HepG2 (cell line): ENCODE results near the gene ARFGEF2.

ENCODE experiments used
- CREB3 ChIP-seq: sonication (generic); formaldehyde crosslinking; IDR thresholded peaks from 2 replicates; pipeline ENCODE4 v1.5.0; 2020; ENCODE audit warnings: missing genetic modification reagents
- E2F1 ChIP-seq: sonication (generic); formaldehyde crosslinking; IDR thresholded peaks from 2 replicates; pipeline ENCODE4 v1.5.0; 2020; ENCODE audit warnings: missing genetic modification reagents
- HOXD1 ChIP-seq: sonication (generic); formaldehyde crosslinking; IDR thresholded peaks from 2 replicates; pipeline ENCODE4 v1.5.0; 2020; ENCODE audit warnings: missing genetic modification reagents
- IRF9 ChIP-seq: sonication (generic); formaldehyde crosslinking; IDR thresholded peaks from 2 replicates; pipeline ENCODE4 v1.8.0; 2022; ENCODE audit warnings: missing genetic modification reagents, mild to moderate bottlenecking, borderline replicate concordance
- KDM6A ChIP-seq: IDR thresholded peaks from 2 replicates; pipeline ENCODE4 v1.6.1; 2016; ENCODE audit warnings: low read depth
- NFE2L2 ChIP-seq: fragments of 150-350 bp; IDR thresholded peaks from 2 replicates; pipeline ENCODE4 v1.6.1; 2014; ENCODE audit warnings: low read length
- YEATS2 ChIP-seq: sonication (generic); formaldehyde crosslinking; IDR thresholded peaks from 2 replicates; pipeline ENCODE4 v1.4.0; 2020; ENCODE audit warnings: missing genetic modification reagents, borderline replicate concordance

DNA sequence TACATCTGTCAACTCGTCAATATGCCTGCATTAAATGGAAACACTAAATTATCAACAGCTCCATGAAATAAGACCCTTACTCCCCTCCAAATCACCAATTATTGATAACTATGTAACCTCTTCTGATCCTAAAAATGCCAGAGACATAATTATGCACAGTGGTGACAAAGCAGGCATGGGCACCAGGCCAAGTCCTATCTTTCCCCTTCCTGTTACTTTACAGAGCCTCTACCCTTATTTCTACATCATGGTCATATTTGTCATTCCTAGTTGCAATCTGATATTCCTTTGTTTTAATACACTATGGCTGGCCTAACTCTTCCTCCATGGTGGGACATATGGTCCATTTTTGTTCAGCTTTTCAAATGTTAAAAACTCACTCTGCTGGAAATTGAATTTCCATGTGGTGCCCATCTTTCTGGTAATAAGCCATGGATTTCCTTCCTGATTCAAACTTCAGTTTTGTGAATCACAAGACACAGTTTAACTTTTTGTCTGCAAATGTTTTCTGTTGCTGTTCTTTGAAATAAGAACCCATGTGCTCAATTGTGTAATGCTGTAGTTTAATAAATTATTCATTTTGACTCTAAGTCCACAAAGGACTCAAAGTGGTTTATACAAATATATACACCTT lies 41.8 kb upstream of the ARFGEF2 start:
- TF ChIP-seq NFE2L2 = no peak
- TF ChIP-seq CREB3 (CRISPR knock-in tag) = no peak
- TF ChIP-seq IRF9 (CRISPR knock-in tag) = no peak
- TF ChIP-seq KDM6A (CRISPR knock-in tag) = no peak
- no peak for TF ChIP-seq E2F1 (CRISPR knock-in tag)
- TF ChIP-seq HOXD1 = no peak
- no peak for TF ChIP-seq YEATS2 (CRISPR knock-in tag)
